ENCODE measurements around the gene PRND. TPM values are rescaled to one million over a fixed set of nuclear protein-coding genes. Genes with fewer than 3 reads are reported as not detected.

Gene PRND
- total and polyA plus RNA-seq, 2 of the 13 experiments (the other 11 are each of a cell fraction or from before 2014, with no cell fraction given) = not detected

DNA sequence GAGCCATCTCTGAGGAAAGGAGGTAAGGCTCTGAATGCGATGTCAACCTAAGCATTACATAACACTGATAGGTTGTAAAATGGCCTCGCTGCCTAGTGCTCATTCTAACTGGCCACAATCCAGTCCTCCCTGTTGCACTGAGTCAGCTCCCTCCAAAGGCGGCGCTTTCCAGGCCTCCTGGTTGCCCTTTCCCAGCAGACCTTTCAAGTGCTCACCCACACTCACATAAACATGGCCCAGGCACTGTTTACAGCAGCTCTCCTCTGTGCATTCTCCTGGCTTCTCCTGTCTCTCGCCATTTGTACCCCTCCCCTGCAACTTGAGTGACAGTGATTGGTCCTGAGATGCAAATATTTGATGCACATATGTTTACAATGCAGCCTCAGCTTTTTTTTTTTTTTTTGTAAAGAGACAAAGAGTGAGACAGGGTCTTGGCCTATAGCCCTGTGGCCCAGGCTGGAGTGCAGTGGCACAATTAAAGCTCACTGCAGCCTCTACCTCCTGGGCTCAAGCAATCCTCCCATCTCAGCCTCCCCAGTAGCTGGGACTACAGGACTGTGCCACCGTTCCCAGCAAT, 36.8 kb upstream of the PRND start (continued):
- TF ChIP-seq, protein P1, sequence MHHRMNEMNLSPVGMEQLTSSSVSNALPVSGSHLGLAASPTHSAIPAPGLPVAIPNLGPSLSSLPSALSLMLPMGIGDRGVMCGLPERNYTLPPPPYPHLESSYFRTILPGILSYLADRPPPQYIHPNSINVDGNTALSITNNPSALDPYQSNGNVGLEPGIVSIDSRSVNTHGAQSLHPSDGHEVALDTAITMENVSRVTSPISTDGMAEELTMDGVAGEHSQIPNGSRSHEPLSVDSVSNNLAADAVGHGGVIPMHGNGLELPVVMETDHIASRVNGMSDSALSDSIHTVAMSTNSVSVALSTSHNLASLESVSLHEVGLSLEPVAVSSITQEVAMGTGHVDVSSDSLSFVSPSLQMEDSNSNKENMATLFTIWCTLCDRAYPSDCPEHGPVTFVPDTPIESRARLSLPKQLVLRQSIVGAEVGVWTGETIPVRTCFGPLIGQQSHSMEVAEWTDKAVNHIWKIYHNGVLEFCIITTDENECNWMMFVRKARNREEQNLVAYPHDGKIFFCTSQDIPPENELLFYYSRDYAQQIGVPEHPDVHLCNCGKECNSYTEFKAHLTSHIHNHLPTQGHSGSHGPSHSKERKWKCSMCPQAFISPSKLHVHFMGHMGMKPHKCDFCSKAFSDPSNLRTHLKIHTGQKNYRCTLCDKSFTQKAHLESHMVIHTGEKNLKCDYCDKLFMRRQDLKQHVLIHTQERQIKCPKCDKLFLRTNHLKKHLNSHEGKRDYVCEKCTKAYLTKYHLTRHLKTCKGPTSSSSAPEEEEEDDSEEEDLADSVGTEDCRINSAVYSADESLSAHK (CRISPR knock-in tag; IDR thresholded peaks at IDR 0.05; ENCODE audit: borderline replicate concordance) = no peak
- TF ChIP-seq MYNN (CRISPR knock-in tag; IDR thresholded peaks at IDR 0.05; ENCODE audit: low read depth) (no peak), ZNF263 (CRISPR knock-in tag; IDR thresholded peaks at IDR 0.05) (peak; percentile 96), ZNF816 (CRISPR knock-in tag; IDR thresholded peaks at IDR 0.05; ENCODE audit: borderline replicate concordance) (no peak), SNRNP70 (IDR thresholded peaks at IDR 0.05; ENCODE audit: low read depth, low read length) (no peak), NR1H2 (CRISPR knock-in tag; IDR thresholded peaks at IDR 0.05; ENCODE audit: borderline replicate concordance, low read depth) (no peak), ATF7 (IDR thresholded peaks at IDR 0.05) (no peak), ATF7 (CRISPR knock-in tag; IDR thresholded peaks at IDR 0.05) (no peak), ZNF709 (CRISPR knock-in tag; IDR thresholded peaks at IDR 0.05) (no peak), HMGA1 (CRISPR knock-in tag; conservative IDR thresholded peaks at IDR 0.05) (no peak), MAZ (IDR thresholded peaks at IDR 0.05; ENCODE audit: borderline replicate concordance, low read depth, low read length) (no peak), MAZ (CRISPR knock-in tag; IDR thresholded peaks at IDR 0.05; ENCODE audit: low read depth) (0 out of 2 replicates have a peak, but pooled peaks have one; percentile 33), ZSCAN12 (CRISPR knock-in tag; IDR thresholded peaks at IDR 0.05) (no peak), ZNF891 (CRISPR knock-in tag; IDR thresholded peaks at IDR 0.05) (no peak)
- TF ChIP-seq, protein P2, sequence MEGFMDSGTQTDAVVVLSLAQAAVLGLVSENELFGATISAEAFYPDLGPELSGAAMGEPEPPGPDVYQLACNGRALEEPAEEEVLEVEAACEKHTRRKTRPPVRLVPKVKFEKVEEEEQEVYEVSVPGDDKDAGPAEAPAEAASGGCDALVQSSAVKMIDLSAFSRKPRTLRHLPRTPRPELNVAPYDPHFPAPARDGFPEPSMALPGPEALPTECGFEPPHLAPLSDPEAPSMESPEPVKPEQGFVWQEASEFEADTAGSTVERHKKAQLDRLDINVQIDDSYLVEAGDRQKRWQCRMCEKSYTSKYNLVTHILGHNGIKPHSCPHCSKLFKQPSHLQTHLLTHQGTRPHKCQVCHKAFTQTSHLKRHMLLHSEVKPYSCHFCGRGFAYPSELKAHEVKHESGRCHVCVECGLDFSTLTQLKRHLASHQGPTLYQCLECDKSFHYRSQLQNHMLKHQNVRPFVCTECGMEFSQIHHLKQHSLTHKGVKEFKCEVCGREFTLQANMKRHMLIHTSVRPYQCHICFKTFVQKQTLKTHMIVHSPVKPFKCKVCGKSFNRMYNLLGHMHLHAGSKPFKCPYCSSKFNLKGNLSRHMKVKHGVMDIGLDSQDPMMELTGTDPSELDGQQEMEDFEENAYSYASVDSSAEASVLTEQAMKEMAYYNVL (CRISPR knock-in tag; IDR thresholded peaks at IDR 0.05; ENCODE audit: borderline replicate concordance) = no peak
- TF ChIP-seq, protein P3, sequence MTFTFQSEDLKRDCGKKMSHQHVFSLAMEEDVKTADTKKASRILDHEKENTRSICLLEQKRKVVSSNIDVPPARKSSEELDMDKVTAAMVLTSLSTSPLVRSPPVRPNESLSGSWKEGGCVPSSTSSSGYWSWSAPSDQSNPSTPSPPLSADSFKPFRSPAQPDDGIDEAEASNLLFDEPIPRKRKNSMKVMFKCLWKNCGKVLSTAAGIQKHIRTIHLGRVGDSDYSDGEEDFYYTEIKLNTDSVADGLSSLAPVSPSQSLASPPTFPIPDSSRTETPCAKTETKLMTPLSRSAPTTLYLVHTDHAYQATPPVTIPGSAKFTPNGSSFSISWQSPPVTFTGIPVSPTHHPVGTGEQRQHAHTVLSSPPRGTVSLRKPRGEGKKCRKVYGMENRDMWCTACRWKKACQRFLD (CRISPR knock-in tag; IDR thresholded peaks at IDR 0.05; ENCODE audit: borderline replicate concordance) = no peak
- TF ChIP-seq, protein P4, sequence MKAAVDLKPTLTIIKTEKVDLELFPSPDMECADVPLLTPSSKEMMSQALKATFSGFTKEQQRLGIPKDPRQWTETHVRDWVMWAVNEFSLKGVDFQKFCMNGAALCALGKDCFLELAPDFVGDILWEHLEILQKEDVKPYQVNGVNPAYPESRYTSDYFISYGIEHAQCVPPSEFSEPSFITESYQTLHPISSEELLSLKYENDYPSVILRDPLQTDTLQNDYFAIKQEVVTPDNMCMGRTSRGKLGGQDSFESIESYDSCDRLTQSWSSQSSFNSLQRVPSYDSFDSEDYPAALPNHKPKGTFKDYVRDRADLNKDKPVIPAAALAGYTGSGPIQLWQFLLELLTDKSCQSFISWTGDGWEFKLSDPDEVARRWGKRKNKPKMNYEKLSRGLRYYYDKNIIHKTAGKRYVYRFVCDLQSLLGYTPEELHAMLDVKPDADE (CRISPR knock-in tag; IDR thresholded peaks at IDR 0.05) = no peak
- TF ChIP-seq, protein P5, sequence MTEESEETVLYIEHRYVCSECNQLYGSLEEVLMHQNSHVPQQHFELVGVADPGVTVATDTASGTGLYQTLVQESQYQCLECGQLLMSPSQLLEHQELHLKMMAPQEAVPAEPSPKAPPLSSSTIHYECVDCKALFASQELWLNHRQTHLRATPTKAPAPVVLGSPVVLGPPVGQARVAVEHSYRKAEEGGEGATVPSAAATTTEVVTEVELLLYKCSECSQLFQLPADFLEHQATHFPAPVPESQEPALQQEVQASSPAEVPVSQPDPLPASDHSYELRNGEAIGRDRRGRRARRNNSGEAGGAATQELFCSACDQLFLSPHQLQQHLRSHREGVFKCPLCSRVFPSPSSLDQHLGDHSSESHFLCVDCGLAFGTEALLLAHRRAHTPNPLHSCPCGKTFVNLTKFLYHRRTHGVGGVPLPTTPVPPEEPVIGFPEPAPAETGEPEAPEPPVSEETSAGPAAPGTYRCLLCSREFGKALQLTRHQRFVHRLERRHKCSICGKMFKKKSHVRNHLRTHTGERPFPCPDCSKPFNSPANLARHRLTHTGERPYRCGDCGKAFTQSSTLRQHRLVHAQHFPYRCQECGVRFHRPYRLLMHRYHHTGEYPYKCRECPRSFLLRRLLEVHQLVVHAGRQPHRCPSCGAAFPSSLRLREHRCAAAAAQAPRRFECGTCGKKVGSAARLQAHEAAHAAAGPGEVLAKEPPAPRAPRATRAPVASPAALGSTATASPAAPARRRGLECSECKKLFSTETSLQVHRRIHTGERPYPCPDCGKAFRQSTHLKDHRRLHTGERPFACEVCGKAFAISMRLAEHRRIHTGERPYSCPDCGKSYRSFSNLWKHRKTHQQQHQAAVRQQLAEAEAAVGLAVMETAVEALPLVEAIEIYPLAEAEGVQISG (CRISPR knock-in tag; IDR thresholded peaks at IDR 0.05) = peak; percentile 51
- TF ChIP-seq, protein P6, sequence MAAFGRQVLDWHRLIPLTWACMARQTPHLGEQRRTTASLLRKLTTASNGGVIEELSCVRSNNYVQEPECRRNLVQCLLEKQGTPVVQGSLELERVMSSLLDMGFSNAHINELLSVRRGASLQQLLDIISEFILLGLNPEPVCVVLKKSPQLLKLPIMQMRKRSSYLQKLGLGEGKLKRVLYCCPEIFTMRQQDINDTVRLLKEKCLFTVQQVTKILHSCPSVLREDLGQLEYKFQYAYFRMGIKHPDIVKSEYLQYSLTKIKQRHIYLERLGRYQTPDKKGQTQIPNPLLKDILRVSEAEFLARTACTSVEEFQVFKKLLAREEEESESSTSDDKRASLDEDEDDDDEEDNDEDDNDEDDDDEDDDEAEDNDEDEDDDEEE (CRISPR knock-in tag; IDR thresholded peaks at IDR 0.05) = peak; percentile 58; the same call in 1 of the 2 replicates

All from HepG2 (cell line).